GM13976 (cell line): ENCODE results near the gene BMERB1.

Experiments used
- DNase-seq: peaks from one replicate; pipeline ENCODE4 v3.0.0; 2012; ENCODE audit warnings: low spot score
- CTCF ChIP-seq: IDR thresholded peaks from 2 replicates; pipeline ENCODE4 v1.5.1; 2012; ENCODE audit warnings: borderline replicate concordance, mild to moderate bottlenecking; ENCODE audit not compliant: insufficient read depth; ENCODE audit errors: extremely low read depth, missing control alignments, control extremely low read depth
- in situ Hi-C: fragments of 300-500 bp; cut with MboI; formaldehyde crosslinking; loops from one replicate; pipeline ENCODE4 v1.12.0; 2022; ENCODE audit warnings: low sequenced_read_pairs, mixed read lengths, inconsistent platforms; ENCODE audit not compliant: unreplicated experiment

The BMERB1 gene

GRCh38 chr16:15485175-15485574, 50.8 kb downstream of the BMERB1 start:
- DNase-seq, result no peak
- in situ Hi-C loops, result no loop called here
- TF ChIP-seq CTCF, result no peak

GRCh38 chr16:15486661-15487060, 52.3 kb downstream of the BMERB1 start:
- TF ChIP-seq CTCF, result no peak
- in situ Hi-C loops, result no loop called here
- no peak for DNase-seq

- no peak for TF ChIP-seq CTCF
- DNase-seq, result no peak
- in situ Hi-C loops, result no loop called here
These were observed 53.2 kb downstream of the BMERB1 start for GRCh38 chr16:15487336-15488284.

- TF ChIP-seq CTCF, result no peak
- no peak for DNase-seq
- in situ Hi-C loops, result no loop called here
These were observed 54.6 kb downstream of the BMERB1 start for GRCh38 chr16:15489016-15489415.

GRCh38 chr16:15490123-15490711, 55.8 kb downstream of the BMERB1 start:
- in situ Hi-C loops, result no loop called here

GRCh38 chr16:15491411-15491810, 57.0 kb downstream of the BMERB1 start:
- no peak for TF ChIP-seq CTCF
- DNase-seq, result no peak
- in situ Hi-C loops, result no loop called here

More at GRCh38 chr16:15490123-15490711, 55.8 kb downstream of the BMERB1 start:
- no peak for TF ChIP-seq CTCF
- no peak for DNase-seq
